ENCODE data around the gene KIAA2012.
A peak's percentile ranks its signal among the peaks of the same experiment; 100 is the strongest.

The KIAA2012 gene

DNA sequence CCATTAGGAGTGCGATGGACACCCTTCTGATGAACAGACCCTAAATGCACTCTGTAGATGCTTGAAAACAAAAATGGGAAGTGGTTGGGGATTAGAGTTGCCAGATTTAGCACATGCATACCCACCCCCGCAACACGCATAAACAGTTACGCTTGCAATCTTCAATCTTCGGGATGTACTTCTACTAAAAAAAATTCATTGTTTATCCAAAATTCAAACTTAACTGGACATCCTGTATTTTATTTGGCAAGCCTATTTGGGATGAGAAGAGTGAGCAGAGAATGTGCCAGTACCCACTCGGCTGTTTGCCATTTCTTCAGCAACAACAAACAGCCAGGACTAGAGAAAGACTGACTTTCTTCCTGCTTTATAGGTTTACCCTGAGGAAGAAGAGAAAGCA lies 18.4 kb downstream of the KIAA2012 start:
- no peak for DNase-seq

DNA sequence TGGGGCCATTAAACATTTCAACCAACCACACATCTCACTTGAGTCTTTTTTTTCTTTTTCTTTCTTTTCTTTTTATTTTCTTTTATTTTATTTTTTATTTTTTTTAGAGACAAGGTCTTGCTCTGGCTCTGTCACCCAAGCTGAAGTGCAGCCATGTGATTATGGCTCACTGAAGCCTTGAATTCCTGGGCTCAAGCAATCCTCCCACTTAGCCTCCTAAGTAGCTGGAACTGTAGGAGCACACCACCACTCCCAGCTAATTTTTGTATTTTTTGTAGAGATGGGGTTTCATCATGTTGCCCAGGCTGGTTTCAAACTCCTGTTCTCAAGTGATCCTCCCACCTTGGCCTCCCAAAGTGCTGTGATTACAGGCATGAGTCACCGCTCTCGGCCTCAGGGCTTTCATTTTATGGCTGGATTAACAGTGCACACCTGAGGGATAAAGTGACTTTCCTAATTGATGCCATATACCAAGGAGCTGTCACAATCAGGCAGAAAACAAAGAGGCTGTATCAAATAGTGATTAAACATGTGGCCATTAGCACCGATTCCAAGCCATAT lies 21.5 kb downstream of the KIAA2012 start:
- DNase-seq = no peak

DNA sequence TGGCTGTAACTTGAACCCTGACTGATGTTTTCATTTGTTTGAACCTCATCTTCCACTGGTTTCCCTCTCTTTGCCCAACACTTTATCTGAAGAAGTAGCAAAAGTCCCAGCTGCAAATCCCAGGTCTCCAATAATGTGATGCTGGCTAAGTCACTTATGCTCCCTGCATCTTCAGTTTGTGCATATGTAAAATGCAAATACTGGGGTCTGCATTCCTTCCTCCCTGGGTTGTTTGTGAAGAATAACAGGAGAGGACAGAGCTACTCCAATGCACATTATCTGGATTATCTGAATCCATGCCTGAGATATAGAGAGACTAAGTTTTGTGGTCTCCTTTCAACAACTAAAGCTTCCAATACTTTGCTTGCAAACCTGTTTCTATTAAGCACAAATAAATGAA lies 22.2 kb downstream of the KIAA2012 start:
- no peak for DNase-seq

DNA sequence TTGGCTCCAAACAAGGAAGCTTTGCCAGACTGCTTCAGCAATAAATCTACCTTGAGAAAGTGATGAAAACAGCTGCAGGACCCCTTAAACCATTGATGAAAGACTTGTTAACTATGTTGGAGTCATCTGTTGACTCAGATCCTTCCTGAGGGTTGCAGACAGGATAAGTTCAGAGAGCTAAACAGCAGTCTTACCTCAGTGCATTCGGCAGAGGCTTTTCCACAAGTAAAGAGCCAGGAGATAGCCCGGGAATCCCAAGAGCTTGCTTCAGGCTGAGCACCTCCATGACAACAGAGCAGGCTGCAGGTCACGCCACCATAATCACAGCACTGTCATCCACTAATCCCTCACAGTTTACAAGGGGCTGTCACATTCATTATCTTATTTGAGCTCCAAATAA lies 23.7 kb downstream of the KIAA2012 start:
- no peak for DNase-seq

DNA sequence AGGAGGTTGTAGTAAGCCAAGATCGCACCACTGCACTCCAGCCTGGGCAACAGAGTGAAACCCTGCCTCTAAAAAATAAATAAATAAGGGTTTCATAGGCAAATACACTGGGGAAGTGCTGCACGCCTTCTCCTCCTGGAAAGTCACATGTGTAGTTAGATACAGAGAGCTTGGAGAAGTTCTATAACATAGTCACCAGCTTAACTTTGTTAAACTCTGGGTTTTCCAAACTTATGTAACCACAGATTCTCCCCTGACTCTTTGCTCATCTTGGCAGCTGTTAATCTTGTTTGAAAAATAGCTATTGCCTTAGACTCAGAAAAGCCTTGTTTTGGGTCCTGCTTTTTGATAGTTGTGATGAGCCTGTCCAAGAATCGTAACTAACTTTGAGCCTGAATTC lies 25.2 kb downstream of the KIAA2012 start:
- DNase-seq = no peak

DNA sequence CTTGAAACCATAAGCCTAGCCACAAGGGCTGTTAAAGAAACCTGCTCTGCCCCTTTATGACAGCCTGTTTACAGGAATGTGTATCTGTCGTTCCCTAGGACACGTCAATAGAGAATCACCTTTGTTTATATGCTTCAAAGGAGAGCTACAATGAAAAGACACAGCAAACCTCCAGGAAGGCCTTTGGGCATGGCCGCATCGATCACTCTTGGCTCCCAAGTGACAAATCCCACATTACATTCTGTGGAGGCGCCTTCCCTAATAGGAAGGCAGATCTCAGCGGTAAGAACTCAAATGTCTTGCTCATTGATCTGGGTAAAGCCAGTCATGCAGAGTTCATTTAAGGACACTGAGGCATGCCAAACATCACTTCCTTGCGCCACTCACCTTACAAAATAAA lies 26.5 kb downstream of the KIAA2012 start:
- DNase-seq = no peak

DNA sequence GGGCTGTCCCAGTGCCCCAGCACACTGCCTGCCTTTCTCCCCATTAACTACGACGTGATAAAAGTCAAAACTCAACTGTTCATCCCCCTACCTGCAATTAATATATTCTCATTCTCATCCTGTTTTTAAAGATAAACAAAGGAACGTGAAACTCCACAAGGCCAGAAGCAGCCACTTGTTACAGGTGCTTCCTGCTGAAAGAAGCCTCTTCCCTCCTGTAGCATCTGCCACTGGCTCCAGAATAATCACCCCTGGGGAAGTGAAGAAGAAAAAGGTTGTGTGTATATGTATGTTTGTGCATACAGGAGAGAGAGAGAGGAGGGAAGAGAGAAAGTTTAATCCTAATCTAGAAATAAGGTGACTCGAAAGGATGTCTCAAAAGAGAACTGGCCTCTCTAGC lies 27.1 kb downstream of the KIAA2012 start:
- no peak for DNase-seq

DNA sequence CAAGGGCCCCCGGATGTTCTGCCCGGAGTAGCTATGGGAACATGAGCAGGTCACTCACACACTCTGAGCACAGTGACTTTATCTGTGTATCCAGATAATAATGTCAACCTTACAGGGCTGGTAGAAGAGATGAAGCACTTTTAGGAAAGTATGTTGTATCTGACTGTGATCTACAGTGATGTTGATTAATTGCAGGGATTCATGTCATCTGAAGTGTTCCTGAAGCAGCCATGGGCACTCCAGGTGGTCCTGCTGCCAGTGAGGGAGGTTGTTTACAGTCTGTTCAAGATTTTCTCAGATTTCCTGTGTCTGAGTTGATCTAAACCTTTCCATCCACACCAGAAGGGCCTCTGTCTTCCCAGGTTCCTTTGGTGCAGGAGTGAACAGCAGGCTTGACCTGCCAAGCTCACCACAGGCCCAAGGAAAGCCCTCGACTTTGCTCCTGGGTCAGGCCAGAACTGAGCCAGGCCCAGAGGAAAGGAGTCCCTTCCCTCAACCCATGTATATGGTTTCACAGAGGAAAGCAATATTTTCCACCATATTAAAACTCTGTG lies 28.0 kb downstream of the KIAA2012 start:
- DNase-seq = no peak

DNA sequence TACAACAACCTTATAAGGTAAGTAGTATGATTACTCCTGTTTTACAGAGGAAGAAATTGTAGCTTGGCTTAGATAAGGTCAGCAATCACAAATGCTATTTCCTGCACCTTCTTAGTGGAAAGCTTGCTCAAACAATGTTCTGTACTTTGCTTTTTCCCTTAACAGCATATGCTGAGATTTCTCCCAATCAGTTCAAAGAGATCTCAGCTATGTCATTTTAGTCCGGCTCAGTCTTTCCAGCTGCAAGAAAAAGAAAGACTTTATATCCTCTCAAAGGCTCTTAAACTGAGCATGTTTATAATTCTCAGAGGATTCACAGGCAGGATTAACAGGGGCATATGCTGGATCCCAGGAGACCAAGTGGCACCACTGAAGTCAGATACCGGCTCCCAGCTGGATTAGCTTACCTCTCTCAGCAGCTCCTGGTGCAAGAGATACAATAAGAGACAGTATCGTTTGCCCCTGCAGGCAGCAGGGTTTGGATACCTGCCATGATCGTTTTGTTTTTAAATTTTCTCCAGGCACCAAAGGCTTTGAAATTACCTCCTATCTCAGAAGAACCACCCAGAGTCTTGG lies 29.5 kb downstream of the KIAA2012 start:
- no peak for DNase-seq

DNA sequence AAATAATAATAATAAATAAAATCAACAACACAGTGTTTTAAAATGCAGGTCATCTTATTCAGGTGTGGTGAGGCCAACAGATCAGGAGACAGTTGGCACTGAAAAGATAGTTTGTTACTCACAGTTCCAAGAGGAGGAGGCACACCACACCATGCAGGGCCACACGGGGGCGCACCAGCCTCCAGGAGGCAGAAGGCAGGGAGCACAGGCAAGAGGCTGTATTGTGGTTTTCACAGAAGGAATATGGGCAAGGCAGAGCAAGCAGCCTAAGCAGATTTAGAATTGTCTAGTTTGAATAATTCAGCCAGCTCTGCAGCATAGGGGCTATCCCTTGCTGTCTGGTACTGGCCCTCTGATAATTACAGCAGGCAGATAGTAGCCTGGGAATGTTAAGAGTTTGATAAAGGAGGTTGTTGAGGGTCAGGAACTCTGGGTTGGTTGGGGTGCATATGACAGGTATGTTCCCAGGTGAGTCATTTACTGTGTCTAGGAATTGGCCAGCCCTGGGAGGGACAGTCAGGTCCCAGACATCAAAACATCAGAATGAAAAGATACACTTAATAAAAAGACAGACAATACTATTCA lies 31.3 kb downstream of the KIAA2012 start:
- peak; percentile 17 for DNase-seq

DNA sequence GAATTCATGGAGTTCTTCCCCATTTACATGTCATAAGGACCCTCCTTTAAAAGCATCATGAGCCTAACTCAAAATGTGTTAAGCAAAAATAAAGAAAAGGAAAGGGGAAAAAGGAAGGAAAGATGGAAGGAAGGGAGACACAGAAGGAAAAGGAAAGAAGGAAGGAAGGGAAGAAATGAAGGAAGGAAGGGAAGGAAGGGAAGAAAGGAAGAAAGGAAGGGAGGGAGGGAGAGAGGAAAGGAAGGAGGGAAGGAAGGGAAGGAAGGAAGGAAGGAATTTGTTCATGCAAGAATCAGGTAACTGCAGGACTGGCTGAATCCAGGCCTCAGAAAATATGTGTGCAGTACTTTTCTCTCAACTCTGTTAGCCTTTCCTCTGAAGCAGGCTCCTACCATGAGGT lies 32.0 kb downstream of the KIAA2012 start:
- no peak for DNase-seq

DNA sequence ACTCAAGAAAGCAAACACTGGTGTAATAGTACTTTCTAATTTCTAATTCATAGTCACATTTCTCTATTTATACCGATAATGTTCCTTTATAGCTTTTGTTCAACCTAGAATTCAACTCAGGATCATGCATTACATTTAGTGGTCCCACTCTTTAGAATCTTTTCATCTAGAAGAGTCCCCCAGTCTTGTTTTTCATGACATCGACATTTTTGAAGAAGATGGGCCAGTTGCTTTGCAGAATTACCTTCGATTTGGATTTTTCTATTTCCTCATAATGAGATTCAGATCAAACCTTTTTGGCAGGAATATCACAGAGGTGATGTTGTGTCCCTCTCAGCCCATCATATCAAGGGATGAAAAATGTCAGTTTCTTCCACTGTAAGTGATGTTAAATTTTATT lies 35.3 kb downstream of the KIAA2012 start:
- no peak for DNase-seq

DNA sequence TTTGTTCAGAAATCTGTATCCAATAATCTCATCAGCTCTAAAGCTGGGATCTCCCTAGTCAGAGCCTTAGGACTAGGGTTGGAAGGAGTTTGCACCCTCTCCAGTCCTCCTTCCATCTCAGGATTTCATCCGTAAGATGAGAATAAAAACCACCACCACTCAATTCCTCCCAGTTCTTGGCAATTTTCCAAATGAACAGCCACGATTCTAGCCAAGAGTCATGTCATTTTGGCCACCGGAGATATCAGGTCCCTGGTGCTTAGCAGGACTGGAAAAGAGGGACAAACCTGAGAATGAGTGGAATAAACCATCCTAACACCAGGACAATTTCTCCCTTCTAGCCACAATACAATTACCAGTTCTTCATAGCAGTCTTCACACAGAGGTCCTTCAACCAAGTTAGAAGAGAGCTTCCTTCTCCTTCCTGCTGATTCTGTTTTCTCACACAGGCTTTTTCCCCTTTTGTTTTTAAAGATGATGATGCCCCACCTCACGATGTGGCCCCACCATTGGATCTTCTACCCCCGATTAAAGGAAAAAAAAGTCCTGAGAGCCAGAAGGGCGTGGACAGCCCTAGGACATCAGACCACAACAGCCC lies 36.2 kb downstream of the KIAA2012 start:
- no peak for DNase-seq

DNA sequence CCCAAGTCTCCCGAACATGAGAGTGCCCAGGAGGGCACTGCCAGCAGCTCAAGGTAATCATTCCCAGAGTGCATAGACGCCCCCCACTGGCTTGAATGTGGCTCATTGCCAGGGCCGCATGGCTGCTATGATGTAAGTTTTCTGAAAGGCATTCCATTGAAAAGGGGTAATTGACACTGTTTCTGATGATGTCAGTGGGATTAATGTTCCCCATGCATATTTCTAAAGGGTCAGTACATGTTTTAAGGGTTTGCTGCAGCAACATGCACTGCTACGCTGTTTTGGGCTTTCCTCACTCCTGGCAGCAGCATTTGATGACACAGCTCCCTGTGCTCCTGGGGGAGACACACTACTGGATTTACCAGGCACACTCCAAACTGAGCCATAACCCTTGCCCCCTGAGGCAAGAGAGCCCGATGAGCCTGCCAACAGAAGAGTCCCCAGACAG lies 36.7 kb downstream of the KIAA2012 start:
- no peak for DNase-seq

DNA sequence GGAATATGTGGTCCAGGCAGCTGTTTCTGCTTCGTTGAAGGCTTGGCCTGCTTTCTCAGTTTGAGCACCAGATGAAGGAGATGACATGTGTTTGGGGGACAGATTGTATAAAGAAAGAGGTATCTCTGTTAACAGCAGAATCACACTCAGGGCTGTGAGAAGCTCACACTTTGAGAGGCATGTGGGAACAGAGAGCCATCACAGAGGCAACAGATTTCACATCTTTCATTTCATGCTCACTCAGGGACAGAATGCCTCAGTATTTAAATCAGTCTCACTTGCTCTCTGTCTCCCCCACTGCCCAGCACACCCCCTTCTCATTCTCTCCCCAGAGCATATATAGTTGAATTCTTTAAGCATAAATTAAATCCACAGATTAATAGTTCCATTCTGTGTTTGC lies 37.4 kb downstream of the KIAA2012 start:
- no peak for DNase-seq

DNA sequence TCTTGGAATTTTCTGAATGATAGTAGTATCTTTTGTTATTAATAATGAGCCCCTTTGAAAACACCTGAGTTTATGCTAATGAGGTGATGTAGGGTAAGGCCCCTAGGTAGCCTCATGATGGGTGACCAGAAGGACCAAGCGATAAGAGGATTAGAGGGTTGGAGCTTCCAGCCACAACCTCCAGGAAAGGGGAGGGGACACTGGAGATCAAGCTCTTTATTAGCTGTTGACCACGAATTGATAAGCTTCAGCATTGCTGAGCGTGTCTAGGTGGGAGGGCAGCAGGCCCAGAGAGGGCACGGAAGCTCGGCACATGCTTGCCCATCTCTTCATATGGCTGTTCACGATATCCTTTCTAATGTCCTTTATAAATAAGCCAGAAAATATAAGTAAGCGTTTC lies 39.0 kb downstream of the KIAA2012 start:
- no peak for DNase-seq

DNA sequence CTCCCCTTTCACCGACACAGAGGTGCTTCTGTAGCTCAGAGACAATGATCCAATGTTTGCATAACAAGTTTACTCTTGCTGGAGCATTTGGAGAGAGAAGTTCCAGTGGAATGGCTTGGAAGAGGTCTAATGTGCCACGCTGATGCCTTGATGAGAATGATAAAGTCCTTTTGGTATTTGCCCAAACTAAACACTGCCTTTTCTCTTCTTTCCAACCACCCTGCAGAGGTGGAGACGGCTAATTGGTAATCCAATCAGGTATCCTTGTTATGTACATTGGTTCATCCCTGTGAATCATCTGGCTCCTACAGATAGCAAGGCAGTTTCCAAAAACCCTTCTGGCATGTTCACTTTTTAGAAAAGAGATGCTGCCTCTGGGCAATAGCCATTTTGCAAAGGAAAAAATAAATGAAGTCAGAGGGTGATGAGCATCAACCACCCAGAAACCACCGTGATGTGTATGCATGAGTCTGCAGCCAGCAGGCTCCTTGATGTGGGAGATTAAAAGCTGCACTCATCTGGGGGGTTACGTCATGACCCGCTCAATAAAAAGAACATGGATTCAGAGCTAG lies 40.6 kb downstream of the KIAA2012 start:
- DNase-seq = no peak

DNA sequence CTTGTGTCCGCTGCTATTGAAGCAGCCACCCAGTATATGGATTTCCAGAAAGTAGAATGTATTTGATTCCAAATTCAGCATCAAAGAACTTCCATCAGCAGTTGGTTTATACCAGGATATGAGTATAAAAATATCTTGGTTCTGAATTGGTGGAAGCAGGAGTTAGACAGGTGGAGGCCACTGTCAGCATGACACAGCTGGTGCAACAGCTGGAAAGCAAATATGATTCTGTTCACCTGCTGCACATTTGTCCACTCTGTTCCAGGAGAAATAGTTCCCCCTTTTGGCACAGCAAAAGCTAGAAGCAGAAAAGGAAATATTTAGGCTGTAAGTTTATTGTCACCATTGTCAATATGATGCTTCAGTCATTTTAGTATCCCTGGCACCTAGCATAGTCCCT lies 41.2 kb downstream of the KIAA2012 start:
- DNase-seq = no peak

DNA sequence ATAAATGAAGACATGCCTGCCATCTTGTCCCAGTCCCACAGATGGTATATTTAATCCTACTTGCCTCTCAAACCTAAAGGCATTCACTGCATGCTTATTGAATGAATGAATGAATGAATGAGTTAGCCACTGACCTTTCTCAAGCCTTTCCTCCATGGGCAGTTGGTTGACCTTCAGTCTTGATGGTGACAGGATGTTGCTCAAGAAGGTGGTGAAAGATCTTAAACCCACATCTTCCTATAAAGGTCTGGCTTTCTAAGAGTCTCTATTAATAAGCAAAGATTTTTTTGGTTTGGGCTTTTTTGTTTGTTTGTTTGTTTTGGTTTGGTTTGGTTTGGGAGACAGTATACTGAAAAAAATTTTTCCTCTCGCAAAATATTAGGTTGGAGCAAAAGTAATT lies 41.7 kb downstream of the KIAA2012 start:
- no peak for DNase-seq

DNA sequence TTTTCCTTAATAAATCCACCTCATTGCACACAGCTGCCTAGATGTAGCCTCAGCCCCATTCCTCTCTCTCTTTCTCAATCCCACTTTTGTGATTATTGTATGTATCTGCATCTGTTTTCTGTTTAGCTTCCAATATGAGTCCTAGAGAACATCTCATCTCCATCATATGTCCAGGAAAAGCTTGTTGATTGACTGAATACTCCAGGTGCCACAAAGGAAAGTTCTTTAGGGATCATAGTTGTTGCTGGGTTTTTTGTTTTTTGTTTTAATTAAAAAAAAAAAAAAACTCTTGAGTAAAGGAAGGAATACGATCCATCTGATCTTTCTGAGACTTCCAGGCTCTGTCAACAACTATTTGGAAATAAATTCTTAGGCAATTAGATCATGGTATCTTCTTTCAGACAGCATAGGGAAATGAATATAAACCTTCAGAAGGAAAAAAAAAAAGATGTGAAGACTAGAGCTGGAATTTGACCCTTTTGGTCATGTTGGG lies 42.5 kb downstream of the KIAA2012 start:
- no peak for DNase-seq

DNA sequence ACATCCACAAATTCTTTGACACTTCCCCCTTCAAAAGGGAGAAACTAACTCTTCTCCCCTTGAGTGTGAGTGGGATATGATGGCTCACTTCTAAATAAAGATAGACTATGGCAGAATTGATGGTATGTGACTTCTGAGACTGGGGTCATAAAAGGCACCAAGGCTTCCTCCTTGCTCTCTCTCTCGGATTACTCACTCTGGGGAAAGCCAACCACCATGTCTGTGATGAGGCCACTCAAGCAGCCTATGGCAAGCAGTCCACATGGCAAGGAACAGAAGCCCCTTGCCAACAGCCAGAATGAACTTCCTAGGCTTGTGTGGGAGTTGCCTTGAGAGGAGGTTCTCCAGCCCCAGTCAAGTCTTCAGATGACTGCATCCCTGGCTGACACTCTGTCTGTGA lies 43.6 kb downstream of the KIAA2012 start:
- no peak for DNase-seq

DNA sequence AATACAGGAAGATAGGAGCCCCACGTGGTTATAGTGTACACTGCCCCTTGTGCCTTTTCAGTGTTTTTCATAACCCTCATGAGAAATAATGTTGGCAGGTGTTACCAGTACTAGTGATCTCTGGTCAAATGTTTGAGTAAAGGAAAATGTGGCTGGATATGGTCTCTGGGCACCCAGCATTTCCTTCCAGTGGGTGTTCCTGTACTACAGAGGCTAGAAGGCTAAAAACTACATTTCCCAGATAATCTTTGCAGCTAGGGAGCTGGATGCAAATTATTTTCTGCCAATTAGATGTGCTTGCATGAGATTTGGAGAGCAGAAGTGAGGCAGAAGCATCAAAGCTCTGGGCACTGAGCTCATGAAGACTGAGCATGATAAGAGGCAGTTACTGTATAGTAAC lies 45.1 kb downstream of the KIAA2012 start:
- DNase-seq = no peak

DNA sequence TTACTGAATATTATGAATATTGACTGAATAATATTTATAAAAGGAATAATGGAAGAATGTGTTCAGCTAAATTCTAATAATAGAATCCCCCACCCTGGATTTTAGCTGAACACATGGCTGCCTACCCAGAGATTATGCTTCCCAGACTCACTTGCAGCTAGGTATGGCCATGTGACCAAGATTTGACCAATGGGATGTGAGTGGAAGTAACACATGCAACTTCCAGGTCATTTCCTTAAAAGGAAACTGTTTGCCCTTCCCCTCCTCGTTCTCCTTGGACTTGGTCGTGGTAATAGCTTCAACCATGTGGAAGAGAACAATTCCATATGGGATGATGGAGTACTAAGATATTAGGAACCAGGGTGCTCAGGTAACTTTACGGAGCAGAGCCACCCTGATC lies 47.8 kb downstream of the KIAA2012 start:
- no peak for DNase-seq
